ENCODE measurements around the gene PLEKHG3. TPM values are rescaled to one million over a fixed set of nuclear protein-coding genes. Genes with fewer than 3 reads are reported as not detected.

PLEKHG3 gene
- polyA plus RNA-seq, 4 donors: 60.7 to 104 (median 94.2) TPM

DNA sequence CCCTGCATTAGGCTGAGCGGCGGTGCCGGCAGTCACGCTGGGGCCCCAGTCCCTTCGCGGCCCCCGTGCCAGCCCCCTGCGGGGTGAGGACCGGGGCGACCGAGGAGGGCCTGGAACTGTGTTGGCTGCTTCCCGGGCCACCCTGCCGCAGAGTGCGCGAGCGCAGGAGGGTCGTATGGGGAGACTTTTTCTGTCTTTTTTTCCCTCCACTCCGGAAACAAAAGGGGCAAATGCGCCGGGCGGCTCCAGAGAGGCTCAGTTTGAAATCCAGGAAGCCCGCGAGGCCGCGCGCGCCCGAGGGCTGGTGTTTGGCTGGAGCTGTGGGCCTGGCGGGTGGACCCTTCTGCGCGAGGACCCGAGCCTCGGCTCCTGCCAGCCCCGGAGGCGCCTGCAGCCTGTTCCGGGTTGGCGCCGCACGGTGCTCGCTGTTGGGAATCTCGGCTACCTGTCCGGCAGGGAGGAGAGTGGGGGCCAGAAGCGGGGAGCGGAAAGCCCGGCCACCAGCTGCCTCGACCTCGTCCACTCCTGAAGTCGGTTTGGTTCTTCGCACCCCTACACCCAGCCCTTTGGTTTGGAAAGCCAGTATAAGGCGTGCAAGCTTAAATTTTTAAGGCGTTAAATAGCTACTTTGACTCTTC lies 638 bp downstream of the PLEKHG3 start:
- DNase-seq (ENCODE audit: low read depth in 4 of 4, low spot score in 3 of 4): no peak

DNA sequence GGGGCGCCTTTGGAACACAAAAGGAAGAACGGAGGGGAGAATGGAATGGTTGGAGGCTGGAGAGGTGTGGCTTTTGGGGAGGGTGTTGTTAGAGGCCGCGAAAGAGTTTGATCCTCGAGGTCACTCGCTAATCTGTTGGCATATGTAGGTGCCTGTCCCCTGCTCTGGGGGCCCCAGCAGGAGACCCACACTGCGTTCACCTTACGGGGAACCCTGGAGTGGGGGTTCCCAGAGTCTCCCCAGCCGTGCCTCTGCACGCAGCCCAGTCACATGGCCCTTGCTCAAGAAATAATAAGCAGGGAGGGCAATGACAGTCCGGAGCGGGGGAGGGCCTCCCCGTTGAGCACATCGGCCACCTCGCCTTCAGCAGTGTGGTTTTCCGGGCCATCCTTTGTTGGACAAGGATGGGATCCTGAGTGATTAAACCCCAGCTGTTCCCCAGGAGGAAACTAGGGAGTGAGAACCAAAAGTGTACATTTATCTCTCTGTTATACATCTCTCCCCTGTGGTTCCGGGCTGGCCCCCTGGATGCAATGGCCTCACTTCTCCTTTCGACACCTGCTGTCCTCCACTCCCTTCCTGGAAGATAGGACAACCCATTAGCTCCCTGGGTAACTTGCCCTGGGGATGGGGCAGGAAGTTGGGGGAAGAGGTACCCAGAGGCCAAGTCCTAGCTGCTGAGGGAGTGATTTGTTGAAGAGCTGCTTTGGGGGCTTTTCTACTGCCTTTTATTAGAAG lies 1.3 kb downstream of the PLEKHG3 start:
- no peak for DNase-seq (ENCODE audit: low read depth in 4 of 4, low spot score in 3 of 4)

DNA sequence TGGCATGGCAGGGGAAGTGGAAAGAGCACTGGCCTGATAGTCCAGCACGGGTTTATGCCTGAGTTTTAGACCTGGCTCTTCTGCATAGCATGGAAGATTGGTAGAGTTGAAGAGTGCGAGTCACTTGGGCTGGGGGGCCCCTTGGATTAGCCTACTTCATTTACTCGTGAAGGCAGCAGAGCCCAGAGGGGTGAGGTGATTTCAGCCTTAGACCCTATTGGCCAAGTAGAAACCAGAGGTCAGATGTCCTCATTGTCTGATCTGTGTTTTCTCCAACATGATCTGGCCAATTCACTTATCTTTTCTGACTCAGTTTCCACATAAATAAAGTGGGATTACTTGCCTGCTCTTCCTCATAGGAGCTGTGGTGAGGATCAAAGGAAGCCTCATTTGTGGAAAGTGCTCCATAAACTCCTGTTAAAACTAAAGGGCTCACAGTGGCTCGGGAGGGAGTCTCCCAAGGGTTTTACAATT lies 1.9 kb downstream of the PLEKHG3 start:
- no peak for DNase-seq (ENCODE audit: low read depth in 4 of 4, low spot score in 3 of 4)

DNA sequence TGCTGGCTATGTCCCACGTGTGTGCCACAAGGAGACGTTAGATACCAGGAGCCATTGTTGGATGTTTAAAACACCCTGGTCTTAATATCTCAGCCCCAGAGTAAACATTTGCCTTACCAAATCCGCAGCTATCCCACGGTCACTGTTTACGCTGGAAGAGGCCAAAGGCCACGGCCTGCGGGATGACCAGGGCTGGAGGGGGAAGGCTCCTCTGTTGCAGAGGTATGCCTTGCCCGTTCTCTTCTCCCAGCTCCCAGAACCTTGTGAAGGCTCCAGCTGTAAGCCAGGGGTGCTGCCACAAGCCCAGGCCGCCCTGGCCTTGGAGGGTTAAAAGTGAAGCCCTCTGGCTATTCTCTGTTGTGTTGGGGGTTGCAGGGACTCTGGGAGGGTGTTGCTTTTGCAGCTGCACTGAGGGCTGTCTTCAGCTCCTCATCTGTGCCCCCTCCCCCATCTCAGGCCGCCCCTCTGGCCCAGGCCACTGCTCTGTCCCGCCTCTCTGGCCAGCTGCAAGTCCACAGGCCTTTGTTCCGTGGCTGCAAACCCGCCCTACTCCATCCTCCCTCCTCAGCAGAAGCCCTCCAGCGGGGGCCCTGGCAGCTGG lies 2.5 kb downstream of the PLEKHG3 start:
- no peak for DNase-seq (ENCODE audit: low read depth in 4 of 4, low spot score in 3 of 4)

DNA sequence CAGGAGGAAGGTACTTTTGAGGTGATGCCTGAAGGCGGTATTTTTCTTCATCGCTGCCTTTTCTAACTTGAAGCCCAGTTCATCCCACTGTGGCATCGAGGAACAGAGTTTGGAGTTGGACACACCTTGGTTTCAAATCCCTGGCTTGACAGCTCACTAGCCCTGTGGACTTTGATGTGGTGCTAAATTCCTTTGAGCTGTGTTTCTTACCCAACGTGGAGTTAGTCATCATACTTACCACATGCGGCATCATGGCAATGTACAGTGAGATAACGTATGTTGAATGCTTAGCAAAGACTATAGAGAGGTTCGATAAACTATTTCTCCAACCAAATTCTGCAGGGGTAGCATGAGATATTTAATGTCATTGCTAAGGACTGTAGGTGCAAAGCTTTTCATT lies 3.4 kb downstream of the PLEKHG3 start:
- DNase-seq (ENCODE audit: low read depth in 4 of 4, low spot score in 3 of 4): no peak

DNA sequence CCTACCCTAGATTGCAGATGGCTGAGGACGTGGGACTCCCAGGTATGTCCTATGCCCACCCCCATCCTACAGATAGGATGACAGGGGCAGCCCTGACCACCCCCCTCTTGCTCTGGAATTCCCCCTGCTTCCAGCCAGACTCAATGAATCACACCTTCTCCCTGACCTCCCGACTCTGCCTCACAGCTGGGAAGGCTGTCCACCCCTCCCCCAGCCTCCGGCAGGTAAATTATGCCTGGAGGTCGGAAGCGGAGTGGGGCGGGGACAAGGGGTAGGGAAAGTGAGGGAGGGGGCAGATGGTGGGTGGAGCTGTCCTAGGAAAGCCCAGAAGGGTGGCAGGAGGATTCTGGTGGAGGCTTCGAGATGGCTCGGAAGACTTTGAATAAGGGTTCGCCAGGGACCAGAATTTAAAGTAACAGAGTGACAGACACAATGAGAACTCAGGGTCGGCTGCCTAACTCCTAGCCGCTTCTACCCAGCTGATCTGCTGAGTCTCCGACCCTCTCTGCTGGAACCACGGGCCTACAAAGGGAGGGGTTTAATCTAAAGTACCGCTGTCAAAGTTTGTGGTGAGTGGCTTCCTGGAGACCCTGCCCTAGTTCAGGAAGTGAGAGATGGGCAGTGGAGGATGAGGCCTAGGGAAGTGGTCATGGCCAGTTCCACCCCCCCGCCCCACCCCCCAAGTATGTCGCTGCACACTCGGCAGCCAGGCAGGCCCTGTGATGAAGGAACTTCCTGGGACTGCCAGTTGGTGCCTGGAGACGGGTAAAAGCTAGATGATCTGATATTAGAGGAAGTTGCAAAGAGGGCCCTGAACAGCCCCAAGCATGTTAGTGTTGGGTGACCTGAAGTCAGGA lies 4.2 kb downstream of the PLEKHG3 start:
- DNase-seq (ENCODE audit: low read depth in 4 of 4, low spot score in 3 of 4): no peak

DNA sequence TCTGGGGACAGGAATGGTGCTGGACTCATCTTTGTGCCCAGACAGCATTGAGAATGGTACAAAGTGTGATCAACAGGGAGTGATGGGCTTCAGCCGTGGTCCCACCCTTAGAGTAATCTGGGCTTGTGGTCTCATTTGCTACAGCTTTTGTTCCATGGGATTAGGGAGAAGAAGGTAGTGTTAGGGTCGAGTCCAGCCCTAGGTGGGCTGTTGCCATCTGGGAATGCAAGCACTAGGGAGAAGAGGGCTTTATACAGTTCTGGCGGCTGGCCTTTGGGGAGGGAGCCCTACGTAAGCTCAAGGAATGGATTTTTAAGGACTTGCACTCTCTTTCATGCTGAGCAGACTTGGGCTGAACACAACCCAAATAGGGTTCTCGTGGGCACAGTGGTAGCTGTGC lies 4.9 kb downstream of the PLEKHG3 start:
- no peak for DNase-seq (ENCODE audit: low read depth in 4 of 4, low spot score in 3 of 4)

DNA sequence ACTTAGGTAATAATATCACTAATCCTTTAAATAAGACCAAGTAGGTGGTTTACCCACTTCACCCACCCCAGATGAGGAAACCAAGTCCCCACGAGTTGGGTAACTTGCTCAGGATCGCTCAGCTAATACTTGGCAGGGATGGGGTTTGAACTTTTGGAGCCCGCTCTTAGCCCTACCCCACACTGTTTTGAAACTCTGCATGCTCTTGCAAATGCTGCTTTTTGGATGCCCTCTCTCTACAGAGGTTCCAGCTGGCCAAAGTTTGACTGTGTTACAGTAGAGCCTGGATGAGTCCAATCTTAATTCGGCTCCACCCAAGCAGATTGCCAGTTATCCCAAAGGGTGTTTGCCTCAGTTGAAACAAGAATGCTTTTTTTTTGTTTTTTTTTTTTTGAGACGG lies 6.8 kb downstream of the PLEKHG3 start:
- no peak for DNase-seq (ENCODE audit: low read depth in 4 of 4, low spot score in 3 of 4)

DNA sequence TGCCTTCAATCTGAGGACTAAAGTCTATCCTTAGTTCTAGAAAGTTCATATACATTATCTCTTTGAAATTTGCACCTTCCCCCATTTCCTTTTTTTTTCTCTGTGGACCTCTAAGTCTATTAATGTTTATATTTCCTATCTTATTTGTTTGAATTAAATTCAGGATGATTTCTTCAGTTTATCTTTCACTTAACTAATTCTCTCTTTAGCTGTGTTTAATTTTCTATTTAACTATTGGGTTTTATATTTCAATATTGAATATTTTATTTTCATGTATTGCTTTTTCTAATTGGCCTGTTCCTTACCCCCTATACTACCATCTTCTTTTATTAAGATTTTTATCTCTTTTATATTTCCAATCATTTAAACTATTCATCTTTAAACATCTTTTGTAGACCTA lies 9.5 kb downstream of the PLEKHG3 start:
- DNase-seq (ENCODE audit: low read depth in 4 of 4, low spot score in 3 of 4): no peak

DNA sequence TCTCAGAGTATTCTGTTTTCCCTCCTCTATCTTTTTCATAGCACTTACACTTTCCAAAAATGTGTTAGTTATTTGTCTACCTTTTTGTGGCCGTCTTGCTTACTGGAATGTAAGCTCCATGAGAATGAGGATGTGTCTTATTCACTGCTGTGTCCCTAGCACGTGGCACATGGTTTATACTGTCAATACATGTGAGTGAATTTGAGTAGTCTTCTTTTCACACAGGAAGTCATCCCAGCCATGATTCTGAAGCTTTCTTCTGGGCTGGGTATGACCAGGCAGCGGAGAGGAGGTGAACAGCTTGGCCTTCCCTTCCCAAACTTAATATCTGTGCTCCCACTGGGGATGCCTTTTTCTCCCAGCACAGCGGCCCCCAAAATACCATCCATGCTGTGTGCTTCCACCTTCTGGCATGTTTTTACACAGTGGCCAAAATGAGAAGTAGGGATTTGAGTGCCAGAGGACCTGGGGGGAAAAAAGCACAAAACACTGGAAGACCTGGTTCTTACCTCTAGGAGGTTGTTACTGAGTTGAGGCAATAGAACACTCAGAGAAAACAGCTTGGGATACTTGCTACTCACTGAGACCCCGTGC lies 10.3 kb downstream of the PLEKHG3 start:
- no peak for DNase-seq (ENCODE audit: low read depth in 4 of 4, low spot score in 3 of 4)

DNA sequence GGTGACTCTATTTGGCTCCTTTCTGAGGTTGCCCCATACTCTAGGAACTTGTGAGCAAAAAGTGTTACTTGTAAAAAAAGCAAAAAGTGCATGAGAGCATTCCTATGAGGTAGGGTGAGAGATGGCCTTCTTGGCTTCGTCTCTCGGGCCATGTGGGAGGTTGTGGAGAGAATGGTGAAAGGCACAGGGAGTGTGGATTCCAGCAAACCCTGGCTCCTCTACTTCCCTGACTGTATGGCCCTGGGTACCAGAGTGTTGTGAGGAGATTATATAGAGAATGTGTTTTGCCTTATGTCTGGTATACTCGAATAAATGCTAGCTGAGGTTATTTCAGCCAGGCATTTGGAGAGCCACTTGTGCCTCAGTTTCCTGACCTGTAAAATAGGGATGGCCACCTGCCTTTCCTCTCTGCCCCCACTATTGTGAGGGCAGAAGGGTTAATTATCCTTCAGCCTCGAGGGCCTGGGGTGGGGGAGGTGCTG lies 11.0 kb downstream of the PLEKHG3 start:
- DNase-seq (ENCODE audit: low read depth in 4 of 4, low spot score in 3 of 4): no peak

DNA sequence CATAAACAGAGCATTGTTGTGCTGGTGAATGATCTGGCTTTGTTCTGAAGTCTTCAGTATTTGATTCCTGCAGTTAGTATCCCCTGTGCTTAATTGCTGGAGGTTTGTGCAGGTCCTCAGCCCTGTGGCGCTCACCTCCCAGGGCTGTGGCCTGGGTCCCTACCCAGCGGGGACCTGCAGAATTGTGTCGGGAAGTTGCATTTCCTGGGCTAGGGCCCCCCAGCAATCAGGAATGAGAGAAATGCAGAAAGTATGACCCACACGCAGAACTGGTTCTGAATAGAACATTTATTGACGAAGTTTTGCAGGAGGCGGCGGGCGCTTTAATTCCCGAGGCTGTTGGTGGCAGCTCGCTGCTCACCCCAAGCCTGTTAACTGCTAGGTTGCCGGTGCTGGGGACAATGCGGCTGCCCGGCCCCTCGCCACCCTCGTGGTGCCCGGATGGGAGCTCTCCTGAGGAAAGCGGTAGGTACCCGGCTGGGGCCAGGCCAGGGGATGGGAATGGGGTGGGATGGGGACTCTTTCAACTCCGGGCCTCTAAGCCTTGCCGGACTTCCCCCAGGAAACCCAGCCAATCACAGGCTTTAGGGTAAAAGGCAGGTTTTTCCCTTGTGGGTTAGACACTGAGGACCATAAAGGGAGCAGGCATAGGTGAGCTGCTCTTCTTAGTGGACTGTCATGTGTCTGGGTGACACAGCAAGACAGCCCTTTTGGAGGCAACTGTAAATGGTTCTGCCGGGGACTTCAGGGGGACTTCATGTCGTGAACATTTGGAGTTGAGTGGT lies 11.6 kb downstream of the PLEKHG3 start:
- DNase-seq (ENCODE audit: low read depth in 4 of 4, low spot score in 3 of 4): no peak

DNA sequence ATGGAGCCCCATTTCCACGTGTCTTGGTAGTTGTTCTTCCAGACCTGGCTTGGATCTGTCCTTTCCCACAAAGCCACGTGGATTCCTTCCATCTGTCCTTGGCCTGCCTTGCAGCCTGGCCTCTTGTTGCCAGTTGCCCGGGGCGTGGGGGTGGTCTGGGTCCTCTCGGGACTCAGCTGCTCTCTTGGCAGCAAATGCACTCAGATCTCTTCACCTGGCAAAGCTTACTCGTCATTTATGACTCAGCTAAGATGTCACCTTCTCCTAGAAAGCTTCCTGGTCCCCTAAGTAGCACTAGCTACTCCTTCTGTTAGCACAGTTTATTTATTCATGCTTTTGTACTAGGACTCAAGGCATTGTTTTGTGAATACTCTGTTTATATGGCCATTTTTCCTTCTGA lies 13.6 kb downstream of the PLEKHG3 start:
- DNase-seq (ENCODE audit: low read depth in 4 of 4, low spot score in 3 of 4): no peak

DNA sequence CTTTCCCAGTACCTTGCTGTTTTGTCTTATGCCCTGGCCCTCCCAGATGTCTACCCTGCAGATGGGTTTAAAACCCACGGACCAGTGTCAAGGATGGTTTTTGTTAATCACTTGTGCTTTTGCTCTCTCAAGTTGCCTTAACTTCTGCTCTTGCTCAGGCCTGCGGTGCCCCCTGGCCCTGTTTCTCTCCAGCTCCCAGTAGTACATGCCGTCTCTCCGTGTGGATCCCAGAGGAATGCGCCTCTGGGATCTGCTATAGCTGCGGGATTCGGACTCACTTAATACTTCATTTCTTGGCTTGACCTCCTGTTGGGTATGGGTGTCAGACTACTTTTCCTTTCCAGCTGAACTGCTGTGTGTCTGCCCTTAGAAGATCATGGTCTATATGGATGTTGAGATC lies 14.5 kb downstream of the PLEKHG3 start:
- DNase-seq (ENCODE audit: low read depth in 4 of 4, low spot score in 3 of 4): no peak

DNA sequence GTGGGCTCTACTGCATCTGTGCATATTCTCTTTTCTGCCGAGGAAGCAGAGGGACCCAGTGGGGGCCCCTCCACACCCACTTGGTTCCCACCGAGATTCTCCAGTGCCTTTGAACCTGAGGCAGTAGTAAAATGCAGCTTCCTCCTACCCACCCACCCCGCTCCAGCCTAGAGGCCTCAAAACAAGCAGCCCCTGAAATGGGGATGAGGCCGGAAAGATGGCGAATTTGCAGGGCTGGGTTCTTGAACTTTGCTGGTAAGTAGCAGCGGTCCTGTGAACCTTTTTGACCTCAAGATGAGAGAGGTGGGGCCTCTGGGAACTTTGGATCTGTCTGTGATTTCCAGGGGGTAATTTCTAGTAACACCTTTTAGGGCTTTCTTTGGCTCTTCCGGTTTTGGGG lies 15.4 kb downstream of the PLEKHG3 start:
- no peak for DNase-seq (ENCODE audit: low read depth in 4 of 4, low spot score in 3 of 4)

DNA sequence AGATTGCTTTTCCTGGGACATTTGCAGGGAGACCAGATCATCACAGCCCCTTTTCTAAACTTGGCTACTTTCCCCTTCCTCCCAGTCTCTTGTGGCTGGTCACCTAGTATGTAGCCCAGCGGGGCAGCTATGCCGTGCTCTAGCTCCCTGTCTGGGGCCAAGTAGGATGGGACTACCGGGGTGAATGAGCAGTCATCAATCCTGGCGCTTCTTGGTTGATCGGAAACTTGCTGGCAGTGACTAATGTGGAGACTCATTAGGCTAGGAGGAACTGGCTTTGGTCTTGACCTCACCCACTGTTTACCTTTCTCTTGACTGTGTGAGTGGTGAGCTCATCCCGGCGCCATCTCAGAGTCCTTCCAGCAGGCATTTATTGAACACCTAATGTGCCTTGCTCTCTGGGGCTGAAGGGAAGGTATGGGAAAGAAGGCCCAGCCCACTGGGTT lies 15.9 kb downstream of the PLEKHG3 start:
- no peak for DNase-seq (ENCODE audit: low read depth in 4 of 4, low spot score in 3 of 4)

DNA sequence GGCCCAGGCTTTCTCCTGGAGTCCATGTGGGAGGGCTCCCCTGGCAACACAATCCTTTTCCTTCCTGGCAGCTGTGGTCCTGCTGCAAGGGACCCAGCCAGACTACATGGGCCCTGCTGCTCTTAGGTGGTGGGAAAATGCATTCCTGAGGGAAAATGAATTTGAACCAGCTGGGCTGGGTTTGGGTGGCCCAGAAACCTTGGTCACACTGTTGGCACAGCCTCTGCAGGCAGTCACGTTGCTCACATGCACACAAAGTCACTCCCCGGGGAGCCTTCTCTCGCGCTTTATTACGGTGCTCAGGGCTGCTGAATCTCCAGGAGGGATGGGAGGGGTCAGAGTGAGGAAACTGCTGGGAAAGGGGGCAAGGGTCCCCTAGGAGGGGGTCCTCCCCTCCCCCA lies 17.2 kb downstream of the PLEKHG3 start:
- no peak for DNase-seq (ENCODE audit: low read depth in 4 of 4, low spot score in 3 of 4)

DNA sequence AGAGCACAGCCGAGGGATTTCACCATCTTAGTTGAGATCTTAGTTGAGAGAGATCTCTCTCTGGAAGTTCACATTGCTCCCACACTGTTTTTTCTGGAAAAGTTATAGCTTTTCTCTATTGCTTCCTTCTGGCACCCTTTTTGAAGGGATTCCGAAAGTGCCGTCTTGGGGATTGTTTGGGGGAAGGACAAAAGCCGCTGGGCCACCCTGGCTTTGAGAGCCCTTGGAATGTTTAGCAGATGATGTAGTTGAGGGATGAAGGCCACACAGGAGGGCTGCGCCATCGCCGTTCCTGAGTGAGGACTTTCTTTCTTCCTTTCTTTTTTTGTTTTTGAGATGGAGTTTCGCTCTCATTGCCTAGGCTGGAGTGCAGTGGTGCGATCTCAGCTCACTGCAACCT lies 17.7 kb downstream of the PLEKHG3 start:
- DNase-seq (ENCODE audit: low read depth in 4 of 4, low spot score in 3 of 4): no peak

DNA sequence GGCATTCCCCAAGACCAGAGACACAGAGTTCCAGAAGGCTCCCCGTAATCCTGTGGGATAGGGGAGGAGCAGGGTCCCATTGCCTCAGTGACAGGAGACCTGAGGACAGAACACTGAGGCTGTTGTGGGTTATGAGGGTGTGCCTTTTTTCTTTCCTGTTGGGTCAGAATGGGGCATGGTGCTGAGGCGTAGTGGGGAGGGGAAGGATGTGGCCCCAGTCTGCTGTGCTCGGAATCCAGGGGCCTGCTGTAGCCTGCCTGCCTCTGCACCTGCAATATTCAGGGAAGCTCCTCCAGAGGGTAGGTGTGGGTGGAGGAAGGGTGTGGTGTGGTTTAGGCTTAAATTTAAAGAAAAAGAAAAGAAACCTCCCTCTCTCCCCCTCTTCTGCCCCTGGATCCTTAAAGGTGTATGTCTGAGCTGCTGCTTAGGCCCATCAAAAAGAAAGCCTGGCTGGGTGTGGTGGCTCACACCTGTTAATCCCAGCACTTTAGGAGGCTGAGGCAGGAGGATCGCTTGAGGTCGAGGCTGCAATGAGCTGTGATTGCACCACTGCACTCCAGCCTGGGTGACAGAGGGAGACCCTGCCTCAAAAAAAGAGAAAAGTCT lies 18.7 kb downstream of the PLEKHG3 start:
- DNase-seq (ENCODE audit: low read depth in 4 of 4, low spot score in 3 of 4): no peak

Data from left renal pelvis (tissue), 4 donors.